Fibroblast of lung (primary cell): ENCODE measurements around the gene IL18R1.

ENCODE experiments used
- CTCF ChIP-seq, 2 donors: IDR thresholded peaks in 1 of 2; conservative IDR thresholded peaks in 1 of 2; 1 replicate in 1 of 2; 2 replicates in 1 of 2; pipeline ENCODE4 v1.5.1; 2011 to 2012; ENCODE audit warnings: low read length in 2 of 2, control low read depth in 1 of 2, inconsistent platforms in 1 of 2, low read depth in 1 of 2, mild to moderate bottlenecking in 1 of 2
- EZH2 ChIP-seq: IDR thresholded peaks from 2 replicates; pipeline ENCODE4 v1.5.1; 2012; ENCODE audit warnings: low read length, control low read depth, mild to moderate bottlenecking; ENCODE audit errors: missing control alignments

- TF ChIP-seq CTCF (conservative IDR thresholded peaks at IDR 0.05 in 1 of 2, IDR thresholded peaks at IDR 0.05 in 1 of 2; ENCODE audit: low read depth in 1 of 2, low read length in 2 of 2): no peak
- no peak for TF ChIP-seq EZH2
These were observed 78.5 kb downstream of the IL18R1 start for GRCh38 chr2:102433973-102434654.
